D721Med (cell line): ENCODE results near the gene THSD4.
"Not testable (repeated sequence)": the region's sequence is repeated elsewhere in the genome, so short reads cannot be mapped to it uniquely, and the experiment has no call there.

ENCODE experiments used
- DNase-seq: peaks from one replicate; pipeline ENCODE4 v3.0.0; 2011; ENCODE audit warnings: low spot score; ENCODE audit not compliant: insufficient read length
- FAIRE-seq: peaks from 2 replicates; lab custom pipeline; 2011; peaks lifted over from hg19 to GRCh38; lab: Jason Lieb, UNC
- TF ChIP-seq, protein P1 (sequence below): IDR thresholded peaks from 2 replicates; pipeline ENCODE4 v1.5.1; 2012; ENCODE audit warnings: mild to moderate bottlenecking, control low read depth; ENCODE audit not compliant: insufficient read depth; ENCODE audit errors: missing control alignments

Gene THSD4

DNA sequence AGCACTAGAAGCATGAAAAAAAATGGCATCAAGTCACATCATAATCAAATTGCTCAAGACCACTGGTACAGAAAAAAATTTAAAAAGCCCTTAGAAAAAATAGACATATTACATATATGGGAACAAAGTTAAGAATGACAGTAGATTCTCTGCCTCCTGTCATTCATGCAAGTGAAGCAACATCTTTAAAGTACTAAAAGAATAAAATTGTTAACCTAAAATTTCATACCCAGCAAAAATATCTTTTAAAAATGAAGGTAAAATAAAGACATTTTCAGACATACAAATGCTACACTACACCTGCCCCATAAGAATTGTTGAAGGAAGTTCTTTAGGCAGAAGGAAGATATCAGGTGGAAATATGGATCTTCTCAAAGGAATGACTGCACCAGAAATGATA, 55.9 kb downstream of the THSD4 start:
- TF ChIP-seq, protein P1, sequence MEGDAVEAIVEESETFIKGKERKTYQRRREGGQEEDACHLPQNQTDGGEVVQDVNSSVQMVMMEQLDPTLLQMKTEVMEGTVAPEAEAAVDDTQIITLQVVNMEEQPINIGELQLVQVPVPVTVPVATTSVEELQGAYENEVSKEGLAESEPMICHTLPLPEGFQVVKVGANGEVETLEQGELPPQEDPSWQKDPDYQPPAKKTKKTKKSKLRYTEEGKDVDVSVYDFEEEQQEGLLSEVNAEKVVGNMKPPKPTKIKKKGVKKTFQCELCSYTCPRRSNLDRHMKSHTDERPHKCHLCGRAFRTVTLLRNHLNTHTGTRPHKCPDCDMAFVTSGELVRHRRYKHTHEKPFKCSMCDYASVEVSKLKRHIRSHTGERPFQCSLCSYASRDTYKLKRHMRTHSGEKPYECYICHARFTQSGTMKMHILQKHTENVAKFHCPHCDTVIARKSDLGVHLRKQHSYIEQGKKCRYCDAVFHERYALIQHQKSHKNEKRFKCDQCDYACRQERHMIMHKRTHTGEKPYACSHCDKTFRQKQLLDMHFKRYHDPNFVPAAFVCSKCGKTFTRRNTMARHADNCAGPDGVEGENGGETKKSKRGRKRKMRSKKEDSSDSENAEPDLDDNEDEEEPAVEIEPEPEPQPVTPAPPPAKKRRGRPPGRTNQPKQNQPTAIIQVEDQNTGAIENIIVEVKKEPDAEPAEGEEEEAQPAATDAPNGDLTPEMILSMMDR = no peak
- DNase-seq = no peak
- FAIRE-seq = no peak

DNA sequence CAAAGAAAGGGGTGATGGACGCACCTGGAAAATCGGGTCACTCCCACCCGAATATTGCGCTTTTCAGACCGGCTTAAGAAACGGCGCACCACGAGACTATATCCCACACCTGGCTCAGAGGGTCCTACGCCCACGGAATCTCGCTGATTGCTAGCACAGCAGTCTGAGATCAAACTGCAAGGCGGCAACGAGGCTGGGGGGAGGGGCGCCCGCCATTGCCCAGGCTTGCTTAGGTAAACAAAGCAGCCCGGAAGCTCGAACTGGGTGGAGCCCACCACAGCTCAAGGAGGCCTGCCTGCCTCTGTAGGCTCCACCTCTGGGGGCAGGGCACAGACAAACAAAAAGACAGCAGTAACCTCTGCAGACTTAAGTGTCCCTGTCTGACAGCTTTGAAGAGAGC, 59.1 kb downstream of the THSD4 start:
- DNase-seq, FAIRE-seq: not testable (repeated sequence)

DNA sequence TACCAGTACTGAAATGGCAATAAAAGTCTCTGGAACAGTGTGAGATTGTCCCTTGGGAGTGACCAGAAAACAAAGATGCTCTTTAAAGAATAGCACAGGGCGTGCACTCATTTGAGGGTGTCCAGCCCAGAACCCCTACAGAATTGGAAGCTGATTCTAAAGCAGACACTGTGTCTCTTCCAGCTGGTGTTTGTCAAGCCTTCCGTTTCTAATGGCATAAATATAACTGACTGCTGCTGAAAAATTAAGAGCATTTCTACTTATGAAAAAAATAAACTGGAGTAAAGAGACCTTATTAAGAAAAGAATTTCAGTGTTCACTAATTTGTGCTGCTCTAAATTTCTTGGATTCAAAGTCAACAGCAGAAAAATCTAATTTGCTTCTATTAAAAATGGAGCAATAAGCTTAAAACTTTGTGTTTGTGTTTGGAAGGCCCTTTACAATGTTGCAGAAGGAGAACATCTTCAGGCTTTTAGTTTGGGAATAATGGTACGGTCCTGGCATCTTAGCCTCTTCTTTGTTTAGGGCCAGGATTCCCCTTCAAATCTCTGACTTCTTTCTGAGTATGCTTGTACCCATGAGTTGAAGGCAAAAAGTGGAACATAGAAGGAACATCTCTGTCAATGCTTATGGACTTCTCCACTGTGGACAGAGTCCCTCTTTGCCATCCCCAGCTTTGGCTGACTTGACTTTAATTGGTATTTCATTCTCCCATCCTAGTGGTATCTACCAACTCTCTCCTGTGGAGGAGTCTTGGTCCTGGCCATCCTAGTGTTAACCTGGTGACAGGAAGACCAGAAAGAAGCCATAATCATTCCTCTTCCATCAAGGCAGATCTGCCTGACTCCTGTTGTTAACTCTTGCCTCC, 65.9 kb downstream of the THSD4 start:
- no peak for FAIRE-seq
- TF ChIP-seq, protein P1 = no peak
- no peak for DNase-seq

- TF ChIP-seq, protein P1 = no peak
- no peak for FAIRE-seq
- no peak for DNase-seq
These were observed 67.3 kb downstream of the THSD4 start for GRCh38 chr15:71182522-71182921.

DNA sequence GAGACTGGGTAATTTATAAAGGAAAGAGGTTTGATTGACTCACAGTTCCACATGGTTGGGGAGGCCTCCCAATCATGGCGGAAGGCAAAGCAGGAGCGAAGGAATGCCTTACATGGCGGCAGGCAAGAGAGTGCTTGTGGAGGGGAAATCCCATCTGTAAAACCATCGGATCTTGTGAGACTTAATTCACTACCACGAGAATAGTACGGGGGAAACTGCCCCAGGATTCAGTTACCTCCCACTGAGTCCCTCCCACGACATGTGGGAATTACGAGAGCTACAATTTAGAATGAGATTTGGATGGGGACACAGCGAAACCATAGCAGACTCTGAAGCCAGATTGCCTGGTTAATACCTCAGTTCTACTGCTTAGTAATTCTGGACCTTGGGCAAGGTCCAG, 67.8 kb downstream of the THSD4 start:
- DNase-seq (no peak), FAIRE-seq (no peak)
- TF ChIP-seq, protein P1 = no peak

- TF ChIP-seq, protein P1 = no peak
- FAIRE-seq (no peak), DNase-seq (no peak)
These were observed 70.4 kb downstream of the THSD4 start for GRCh38 chr15:71185706-71186105.

GRCh38 chr15:71186267-71186666, 71.0 kb downstream of the THSD4 start:
- no peak for DNase-seq
- TF ChIP-seq, protein P1 = no peak
- no peak for FAIRE-seq
